Loucy (cell line): Measurements from ENCODE around the gene LCTL.

Source experiments
- EZH2phosphoT487 ChIP-seq: fragments of 200-600 bp; IDR thresholded peaks from 2 replicates; pipeline ENCODE4 v1.6.1; 2018; ENCODE audit warnings: antibody characterized with exemption, mild to moderate bottlenecking, moderate library complexity, borderline replicate concordance
- TF ChIP-seq, protein P1 (sequence below): fragments of 200-600 bp; sonication (generic); conservative IDR thresholded peaks from 2 replicates; pipeline ENCODE4 v1.5.1; 2014; ENCODE audit warnings: mild to moderate bottlenecking, antibody characterized with exemption, low read length

DNA sequence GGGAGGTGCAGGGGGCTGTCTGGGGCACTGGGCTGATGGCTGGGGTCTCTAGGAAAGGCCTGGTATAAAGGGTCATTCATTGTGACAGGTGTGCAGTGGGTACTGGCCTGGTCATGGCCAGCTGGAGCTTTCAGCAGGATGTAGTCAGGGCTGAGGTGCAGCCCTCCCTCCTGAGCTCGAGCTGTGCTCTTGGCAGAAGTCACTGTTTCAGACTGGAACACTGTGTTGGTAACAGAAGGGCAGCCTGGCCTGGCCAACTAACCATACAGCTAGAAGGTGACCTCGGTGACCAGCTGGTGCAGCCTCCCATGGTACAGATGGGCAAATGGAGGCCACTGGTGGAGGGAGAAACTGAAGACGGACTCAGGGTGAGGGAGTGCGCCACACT is 34.4 kb upstream of the LCTL start:
- no peak for TF ChIP-seq EZH2phosphoT487
- TF ChIP-seq, protein P1, sequence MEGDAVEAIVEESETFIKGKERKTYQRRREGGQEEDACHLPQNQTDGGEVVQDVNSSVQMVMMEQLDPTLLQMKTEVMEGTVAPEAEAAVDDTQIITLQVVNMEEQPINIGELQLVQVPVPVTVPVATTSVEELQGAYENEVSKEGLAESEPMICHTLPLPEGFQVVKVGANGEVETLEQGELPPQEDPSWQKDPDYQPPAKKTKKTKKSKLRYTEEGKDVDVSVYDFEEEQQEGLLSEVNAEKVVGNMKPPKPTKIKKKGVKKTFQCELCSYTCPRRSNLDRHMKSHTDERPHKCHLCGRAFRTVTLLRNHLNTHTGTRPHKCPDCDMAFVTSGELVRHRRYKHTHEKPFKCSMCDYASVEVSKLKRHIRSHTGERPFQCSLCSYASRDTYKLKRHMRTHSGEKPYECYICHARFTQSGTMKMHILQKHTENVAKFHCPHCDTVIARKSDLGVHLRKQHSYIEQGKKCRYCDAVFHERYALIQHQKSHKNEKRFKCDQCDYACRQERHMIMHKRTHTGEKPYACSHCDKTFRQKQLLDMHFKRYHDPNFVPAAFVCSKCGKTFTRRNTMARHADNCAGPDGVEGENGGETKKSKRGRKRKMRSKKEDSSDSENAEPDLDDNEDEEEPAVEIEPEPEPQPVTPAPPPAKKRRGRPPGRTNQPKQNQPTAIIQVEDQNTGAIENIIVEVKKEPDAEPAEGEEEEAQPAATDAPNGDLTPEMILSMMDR = no peak
